ENCODE measurements around the gene PLCXD3.

DNA sequence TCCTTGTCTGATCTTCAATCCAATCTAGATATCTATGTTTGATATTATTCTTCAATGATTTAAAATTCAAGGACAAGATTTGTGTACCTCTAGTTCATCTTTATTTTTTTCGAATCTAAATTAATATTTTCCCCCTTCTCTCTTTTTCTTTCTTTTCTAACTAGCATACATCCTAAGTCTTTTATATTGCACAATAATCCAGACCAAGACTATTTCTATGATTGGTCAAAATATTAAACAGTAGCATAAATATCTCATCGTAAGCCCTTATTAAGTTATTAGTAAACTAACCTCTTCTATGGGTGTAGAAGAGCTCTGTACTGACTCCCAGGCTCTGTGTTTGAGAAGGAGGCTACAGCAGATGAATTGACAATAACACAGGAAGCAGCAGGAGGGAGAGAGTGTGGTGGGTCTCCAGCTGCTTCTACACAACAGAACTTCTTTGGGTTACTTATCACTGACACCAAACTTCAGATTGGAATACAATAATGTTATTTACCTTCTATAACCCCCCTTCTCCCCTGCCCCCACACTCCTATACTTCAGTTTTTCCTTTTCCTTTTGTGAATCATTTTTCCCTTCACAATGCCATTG, 11.9 kb upstream of the PLCXD3 start:
- TF ChIP-seq, protein P1, sequence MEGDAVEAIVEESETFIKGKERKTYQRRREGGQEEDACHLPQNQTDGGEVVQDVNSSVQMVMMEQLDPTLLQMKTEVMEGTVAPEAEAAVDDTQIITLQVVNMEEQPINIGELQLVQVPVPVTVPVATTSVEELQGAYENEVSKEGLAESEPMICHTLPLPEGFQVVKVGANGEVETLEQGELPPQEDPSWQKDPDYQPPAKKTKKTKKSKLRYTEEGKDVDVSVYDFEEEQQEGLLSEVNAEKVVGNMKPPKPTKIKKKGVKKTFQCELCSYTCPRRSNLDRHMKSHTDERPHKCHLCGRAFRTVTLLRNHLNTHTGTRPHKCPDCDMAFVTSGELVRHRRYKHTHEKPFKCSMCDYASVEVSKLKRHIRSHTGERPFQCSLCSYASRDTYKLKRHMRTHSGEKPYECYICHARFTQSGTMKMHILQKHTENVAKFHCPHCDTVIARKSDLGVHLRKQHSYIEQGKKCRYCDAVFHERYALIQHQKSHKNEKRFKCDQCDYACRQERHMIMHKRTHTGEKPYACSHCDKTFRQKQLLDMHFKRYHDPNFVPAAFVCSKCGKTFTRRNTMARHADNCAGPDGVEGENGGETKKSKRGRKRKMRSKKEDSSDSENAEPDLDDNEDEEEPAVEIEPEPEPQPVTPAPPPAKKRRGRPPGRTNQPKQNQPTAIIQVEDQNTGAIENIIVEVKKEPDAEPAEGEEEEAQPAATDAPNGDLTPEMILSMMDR (IDR thresholded peaks at IDR 0.05; ENCODE audit: insufficient read depth, low read length): no peak
- TF ChIP-seq POLR2AphosphoS5 (IDR thresholded peaks at IDR 0.05; ENCODE audit: low read depth): no peak

All from HL-60 (cell line).